ENCODE data around the gene FUT8.
"Not testable (repeated sequence)": the region's sequence is repeated elsewhere in the genome, so short reads cannot be mapped to it uniquely, and the experiment has no call there.

FUT8 gene

GRCh38 chr14:65419593-65420252, 7.2 kb downstream of the FUT8 start:
- DNase-seq (ENCODE audit: low read depth in 2 of 2): no peak

- no peak for DNase-seq (ENCODE audit: low read depth in 2 of 2)
These were observed 8.9 kb downstream of the FUT8 start for GRCh38 chr14:65421201-65421981.

GRCh38 chr14:65422088-65422834, 9.7 kb downstream of the FUT8 start:
- no peak for DNase-seq (ENCODE audit: low read depth in 2 of 2)

GRCh38 chr14:65423982-65424381, 11.5 kb downstream of the FUT8 start:
- no peak for DNase-seq (ENCODE audit: low read depth in 2 of 2)

- DNase-seq (ENCODE audit: low read depth in 2 of 2): no peak
These were observed 12.0 kb downstream of the FUT8 start for GRCh38 chr14:65424531-65424930.

GRCh38 chr14:65425885-65426284, 13.4 kb downstream of the FUT8 start:
- no peak for DNase-seq (ENCODE audit: low read depth in 2 of 2)

GRCh38 chr14:65426902-65427301, 14.4 kb downstream of the FUT8 start:
- DNase-seq (ENCODE audit: low read depth in 2 of 2): not testable (repeated sequence)

- no peak for DNase-seq (ENCODE audit: low read depth in 2 of 2)
These were observed 16.2 kb downstream of the FUT8 start for GRCh38 chr14:65428691-65429090.

- no peak for DNase-seq (ENCODE audit: low read depth in 2 of 2)
These were observed 17.2 kb downstream of the FUT8 start for GRCh38 chr14:65429757-65430156.

GRCh38 chr14:65431245-65431644, 18.7 kb downstream of the FUT8 start:
- DNase-seq (ENCODE audit: low read depth in 2 of 2): no peak

- no peak for DNase-seq (ENCODE audit: low read depth in 2 of 2)
These were observed 19.4 kb downstream of the FUT8 start for GRCh38 chr14:65431951-65432350.

- no peak for DNase-seq (ENCODE audit: low read depth in 2 of 2)
These were observed 19.9 kb downstream of the FUT8 start for GRCh38 chr14:65432361-65432948.

GRCh38 chr14:65433157-65433556, 20.6 kb downstream of the FUT8 start:
- no peak for DNase-seq (ENCODE audit: low read depth in 2 of 2)

GRCh38 chr14:65433646-65434045, 21.1 kb downstream of the FUT8 start:
- DNase-seq (ENCODE audit: low read depth in 2 of 2): no peak

- no peak for DNase-seq (ENCODE audit: low read depth in 2 of 2)
These were observed 21.8 kb downstream of the FUT8 start for GRCh38 chr14:65434216-65434850.

GRCh38 chr14:65438266-65438933, 25.9 kb downstream of the FUT8 start:
- no peak for DNase-seq (ENCODE audit: low read depth in 2 of 2)

GRCh38 chr14:65439117-65439516, 26.6 kb downstream of the FUT8 start:
- DNase-seq (ENCODE audit: low read depth in 2 of 2): no peak

- no peak for DNase-seq (ENCODE audit: low read depth in 2 of 2)
These were observed 27.7 kb downstream of the FUT8 start for GRCh38 chr14:65440230-65440629.

GRCh38 chr14:65444230-65444629, 31.7 kb downstream of the FUT8 start:
- no peak for DNase-seq (ENCODE audit: low read depth in 2 of 2)

GRCh38 chr14:65446159-65446558, 33.6 kb downstream of the FUT8 start:
- DNase-seq (ENCODE audit: low read depth in 2 of 2): no peak

GRCh38 chr14:65449647-65450046, 37.1 kb downstream of the FUT8 start:
- no peak for DNase-seq (ENCODE audit: low read depth in 2 of 2)
